Heart right ventricle (tissue), 16 donors: Measurements from ENCODE around the gene COL6A2. TPM values are rescaled to one million over a fixed set of nuclear protein-coding genes. Genes with fewer than 3 reads are reported as not detected.

ENCODE experiments used
- ATAC-seq, 8 donors: fragments of 200-7000 bp; cut with Tn5 transposase; one replicate each; pipeline ENCODE4 v1.9.1; 2020; ENCODE audit warnings: mild to moderate bottlenecking in 8 of 8, moderate library complexity in 8 of 8, moderate number of reproducible peaks in 1 of 8
- DNase-seq, 2 donors: peaks; one replicate each; pipeline ENCODE4 v3.0.0-alpha.2; 2020
- H3K27ac ChIP-seq, 10 donors: fragments of 200-600 bp; sonication (generic) in 2 of 10; one replicate each; pipeline versions ENCODE4 v1.5.0 to v1.8.0; 2020 to 2022; ENCODE audit warnings: mild to moderate bottlenecking in 3 of 10
- H3K27me3 ChIP-seq, 7 donors: fragments of 200-600 bp; one replicate each; pipeline ENCODE4 v1.8.0; 2021 to 2022; ENCODE audit warnings: mild to moderate bottlenecking in 2 of 7
- H3K36me3 ChIP-seq, 9 donors: fragments of 200-600 bp; sonication (generic) in 1 of 9; one replicate each; pipeline versions ENCODE4 v1.5.0 to v1.8.0; 2020 to 2022; ENCODE audit warnings: mild to moderate bottlenecking in 2 of 9
- H3K4me1 ChIP-seq, 9 donors: fragments of 200-600 bp; sonication (generic) in 1 of 9; one replicate each; pipeline versions ENCODE4 v1.5.0 to v1.8.0; 2020 to 2022; ENCODE audit warnings: mild to moderate bottlenecking in 4 of 9
- H3K4me3 ChIP-seq, 10 donors: fragments of 200-600 bp; sonication (generic) in 2 of 10; one replicate each; pipeline versions ENCODE4 v1.5.0 to v1.8.0; 2020 to 2022; ENCODE audit warnings: mild to moderate bottlenecking in 7 of 10, moderate library complexity in 2 of 10
- H3K9me3 ChIP-seq, 11 donors: fragments of 200-600 bp in 10 of 11; sonication (generic) in 2 of 11; one replicate each; pipeline versions ENCODE4 v1.5.0 to v1.8.0; 2013 to 2022; ENCODE audit warnings: mild to moderate bottlenecking in 2 of 11, control low read depth in 1 of 11, moderate library complexity in 1 of 11
- CTCF ChIP-seq, 9 donors: fragments of 200-600 bp; sonication (generic) in 2 of 9; IDR thresholded peaks; one replicate each; pipeline versions ENCODE4 v1.5.0 to v1.8.0; 2021 to 2022; ENCODE audit warnings: antibody characterized with exemption in 9 of 9, mild to moderate bottlenecking in 5 of 9, moderate library complexity in 1 of 9
- WGBS, 2 donors: extraction: QIAGEN DNeasy Blood & Tissue Kit; methylation state at CpG; one replicate each; pipeline ENCODE4 v1.1.7; 2013; ENCODE audit warnings: inconsistent platforms in 1 of 2; 5-methylcytosine and 5-hydroxymethylcytosine counted together
- intact Hi-C, 10 donors: fragments of 100-400 bp; cut with DNase I; formaldehyde crosslinking; loops; one replicate each; pipeline versions ENCODE4 v1.11.1 to v1.14.2; 2022
- polyA plus RNA-seq, 2 donors: library from polyadenylated mRNA; stranded (reverse); fragments of 200-250 nt; gene quantifications; one replicate each; pipeline ENCODE4 v1.2.3, GENCODE V29; 2013
- total RNA-seq, 10 donors: library from RNA; stranded (reverse); fragmentation: NEBNext Ultra II Directional in 3 of 10; extraction: Animal tissue kit (Norgen Biotek cat#: 25700) in 3 of 10; gene quantifications; one replicate each; pipeline versions ENCODE4 v1.2.1 to v1.2.4, GENCODE V29; 2021 to 2023
- donor health status: Arrhythmogenic right ventricular cardiomyopathy.
- donor health status: ischemic (EF 13 %, LVEDD 7.1; RV severe dilation, severe dysfunction).
- donor health status: healthy with polysubstance abuse.
- donor health status: DM: no; HTN: yes; CAD: no.
- donor health status: DM: no; HTN: no; CAD: no.
- donor health status: ischemic (EF 25% LVEDD 6.9; RV normal size, moderate dysfunction).
- donor health status: ischemic (EF 25% LVEDD 5.7; RV mildly dilated, moderate dysfunction).
- donor health status: healthy.
- donor health status: DM: yes; HTN: yes; CAD: no.
- donor health status: Ischemic cardiomyopathy.
- donor health status: ischemic (EF 35%, LVEDD 5.7; RV mildly dilated, moderate dysfunction).
- donor health status: nonischemic (EF 11% LVEDD 7.7; RV severe dilation, severe dysfunction).
- donor health status: DM: yes; HTN: yes; CAD: no.
- donor health status: PGD.
- donor health status: ischemic (EF 29% LVEDD 5.4; RV normal size, mild dysfunction).
- donor health status: nonischemic (EF 23%, LVEDD 6.1; RV moderate dilation, normal function).

COL6A2 gene
- total and polyA plus RNA-seq, 12 donors = 76.6 to 370 (median 162) TPM

GRCh38 chr21:46124083-46124925 is 26.4 kb downstream of the COL6A2 start:
- H3K27me3 ChIP-seq = no peaks in the 10 kb centered on the region
- intact Hi-C loops = no loop called here

GRCh38 chr21:46124926-46125845 is 27.3 kb downstream of the COL6A2 start:
- no peak overlapping the region for H3K4me3 ChIP-seq
- ATAC-seq = no peak
- intact Hi-C loops = no loop called here
- TF ChIP-seq CTCF (IDR thresholded peaks at IDR 0.05) = no peak
- WGBS, 2 donors = 89 to 91% methylated on average over 49 of the region's 49 CpGs
- H3K36me3 ChIP-seq = peaks cover 0 to 88% (median 27%) of the 10 kb centered on the region in 9 donors
- peaks cover 0 to 18% (median 11%) of the 10 kb centered on the region in 9 donors for H3K4me1 ChIP-seq
- H3K27ac ChIP-seq = no peak overlapping the region
- no peaks in the 10 kb centered on the region for H3K9me3 ChIP-seq
- no peaks in the 10 kb centered on the region for H3K27me3 ChIP-seq
- peak in 1 of 2 donors; percentile 5 for DNase-seq

More at GRCh38 chr21:46124083-46124925, 26.4 kb downstream of the COL6A2 start:
- Histone ChIP-seq H3K4me3 (no peak overlapping the region), H3K27ac (no peak overlapping the region), H3K36me3 (peaks cover 0 to 92% (median 30%) of the 10 kb centered on the region in 9 donors), H3K9me3 (no peaks in the 10 kb centered on the region), H3K4me1 (peaks cover 0 to 17% (median 11%) of the 10 kb centered on the region in 9 donors)
- no peak for TF ChIP-seq CTCF (IDR thresholded peaks at IDR 0.05)
- no peak for ATAC-seq
- DNase-seq = peak in 1 of 2 donors; percentile 3
- WGBS, 2 donors = 91 to 94% methylated on average over 15 to 16 of the region's 16 CpGs

DNA sequence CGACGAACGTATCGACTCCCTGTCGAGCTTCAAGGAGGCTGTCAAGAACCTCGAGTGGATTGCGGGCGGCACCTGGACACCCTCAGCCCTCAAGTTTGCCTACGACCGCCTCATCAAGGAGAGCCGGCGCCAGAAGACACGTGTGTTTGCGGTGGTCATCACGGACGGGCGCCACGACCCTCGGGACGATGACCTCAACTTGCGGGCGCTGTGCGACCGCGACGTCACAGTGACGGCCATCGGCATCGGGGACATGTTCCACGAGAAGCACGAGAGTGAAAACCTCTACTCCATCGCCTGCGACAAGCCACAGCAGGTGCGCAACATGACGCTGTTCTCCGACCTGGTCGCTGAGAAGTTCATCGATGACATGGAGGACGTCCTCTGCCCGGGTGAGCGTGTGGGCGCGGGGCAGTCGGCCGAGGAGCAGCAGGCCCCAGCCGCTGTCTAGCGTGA is 28.0 kb downstream of the COL6A2 start:
- H3K4me1 ChIP-seq = peaks cover 0 to 18% (median 11%) of the 10 kb centered on the region in 9 donors
- WGBS, 2 donors = 85 to 91% methylated on average over 47 of the region's 47 CpGs
- H3K4me3 ChIP-seq = no peak overlapping the region
- no peaks in the 10 kb centered on the region for H3K27me3 ChIP-seq
- DNase-seq (peak; percentile 3 to 17), ATAC-seq (no peak)
- intact Hi-C loops = no loop called here
- peaks cover 0 to 82% (median 23%) of the 10 kb centered on the region in 9 donors for H3K36me3 ChIP-seq
- no peak for TF ChIP-seq CTCF (IDR thresholded peaks at IDR 0.05)
- no peaks in the 10 kb centered on the region for H3K9me3 ChIP-seq
- no peak overlapping the region for H3K27ac ChIP-seq
